ENCODE data around the gene IFNG.
"Not testable (repeated sequence)": the region's sequence is repeated elsewhere in the genome, so short reads cannot be mapped to it uniquely, and the experiment has no call there.

- TF ChIP-seq, protein P1, sequence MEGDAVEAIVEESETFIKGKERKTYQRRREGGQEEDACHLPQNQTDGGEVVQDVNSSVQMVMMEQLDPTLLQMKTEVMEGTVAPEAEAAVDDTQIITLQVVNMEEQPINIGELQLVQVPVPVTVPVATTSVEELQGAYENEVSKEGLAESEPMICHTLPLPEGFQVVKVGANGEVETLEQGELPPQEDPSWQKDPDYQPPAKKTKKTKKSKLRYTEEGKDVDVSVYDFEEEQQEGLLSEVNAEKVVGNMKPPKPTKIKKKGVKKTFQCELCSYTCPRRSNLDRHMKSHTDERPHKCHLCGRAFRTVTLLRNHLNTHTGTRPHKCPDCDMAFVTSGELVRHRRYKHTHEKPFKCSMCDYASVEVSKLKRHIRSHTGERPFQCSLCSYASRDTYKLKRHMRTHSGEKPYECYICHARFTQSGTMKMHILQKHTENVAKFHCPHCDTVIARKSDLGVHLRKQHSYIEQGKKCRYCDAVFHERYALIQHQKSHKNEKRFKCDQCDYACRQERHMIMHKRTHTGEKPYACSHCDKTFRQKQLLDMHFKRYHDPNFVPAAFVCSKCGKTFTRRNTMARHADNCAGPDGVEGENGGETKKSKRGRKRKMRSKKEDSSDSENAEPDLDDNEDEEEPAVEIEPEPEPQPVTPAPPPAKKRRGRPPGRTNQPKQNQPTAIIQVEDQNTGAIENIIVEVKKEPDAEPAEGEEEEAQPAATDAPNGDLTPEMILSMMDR (IDR thresholded peaks at IDR 0.05; ENCODE audit: insufficient read depth, low read length), result not testable (repeated sequence)
- not testable (repeated sequence) for TF ChIP-seq POLR2AphosphoS5 (IDR thresholded peaks at IDR 0.05; ENCODE audit: low read depth); SPI1 (IDR thresholded peaks at IDR 0.05; ENCODE audit: borderline replicate concordance, low read depth)
- TF ChIP-seq, protein P2, sequence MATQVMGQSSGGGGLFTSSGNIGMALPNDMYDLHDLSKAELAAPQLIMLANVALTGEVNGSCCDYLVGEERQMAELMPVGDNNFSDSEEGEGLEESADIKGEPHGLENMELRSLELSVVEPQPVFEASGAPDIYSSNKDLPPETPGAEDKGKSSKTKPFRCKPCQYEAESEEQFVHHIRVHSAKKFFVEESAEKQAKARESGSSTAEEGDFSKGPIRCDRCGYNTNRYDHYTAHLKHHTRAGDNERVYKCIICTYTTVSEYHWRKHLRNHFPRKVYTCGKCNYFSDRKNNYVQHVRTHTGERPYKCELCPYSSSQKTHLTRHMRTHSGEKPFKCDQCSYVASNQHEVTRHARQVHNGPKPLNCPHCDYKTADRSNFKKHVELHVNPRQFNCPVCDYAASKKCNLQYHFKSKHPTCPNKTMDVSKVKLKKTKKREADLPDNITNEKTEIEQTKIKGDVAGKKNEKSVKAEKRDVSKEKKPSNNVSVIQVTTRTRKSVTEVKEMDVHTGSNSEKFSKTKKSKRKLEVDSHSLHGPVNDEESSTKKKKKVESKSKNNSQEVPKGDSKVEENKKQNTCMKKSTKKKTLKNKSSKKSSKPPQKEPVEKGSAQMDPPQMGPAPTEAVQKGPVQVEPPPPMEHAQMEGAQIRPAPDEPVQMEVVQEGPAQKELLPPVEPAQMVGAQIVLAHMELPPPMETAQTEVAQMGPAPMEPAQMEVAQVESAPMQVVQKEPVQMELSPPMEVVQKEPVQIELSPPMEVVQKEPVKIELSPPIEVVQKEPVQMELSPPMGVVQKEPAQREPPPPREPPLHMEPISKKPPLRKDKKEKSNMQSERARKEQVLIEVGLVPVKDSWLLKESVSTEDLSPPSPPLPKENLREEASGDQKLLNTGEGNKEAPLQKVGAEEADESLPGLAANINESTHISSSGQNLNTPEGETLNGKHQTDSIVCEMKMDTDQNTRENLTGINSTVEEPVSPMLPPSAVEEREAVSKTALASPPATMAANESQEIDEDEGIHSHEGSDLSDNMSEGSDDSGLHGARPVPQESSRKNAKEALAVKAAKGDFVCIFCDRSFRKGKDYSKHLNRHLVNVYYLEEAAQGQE (IDR thresholded peaks at IDR 0.05; ENCODE audit: insufficient replicate concordance, low read depth), result not testable (repeated sequence)
Measured at GRCh38 chr12:68209048-68209728, 49.6 kb upstream of the IFNG start.
